Lower leg skin (tissue), 4 donors: ENCODE data around the gene FCRLB. TPM values are rescaled to one million over a fixed set of nuclear protein-coding genes. Genes with fewer than 3 reads are reported as not detected.
"Not testable (repeated sequence)": the region's sequence is repeated elsewhere in the genome, so short reads cannot be mapped to it uniquely, and the experiment has no call there.

Experiments
- DNase-seq, 2 donors: peaks; one replicate each; pipeline ENCODE4 v3.0.0-alpha.2; 2019; ENCODE audit warnings: low spot score in 2 of 2
- H3K4me3 ChIP-seq: fragments of 200-600 bp; sonication (generic); 2 replicates; pipeline ENCODE4 v1.5.1; 2017; ENCODE audit warnings: mild to moderate bottlenecking, low read depth; ENCODE audit not compliant: poor library complexity, severe bottlenecking
- CTCF ChIP-seq, 3 donors: fragments of 450-650 bp; IDR thresholded peaks; one replicate each; pipeline ENCODE4 v1.5.1; 2016; ENCODE audit warnings: antibody characterized with exemption in 3 of 3, mild to moderate bottlenecking in 3 of 3, moderate library complexity in 2 of 3
- POLR2A ChIP-seq, 2 donors: fragments of 450-650 bp; IDR thresholded peaks; one replicate each; pipeline ENCODE4 v1.6.1; 2016 to 2017; ENCODE audit warnings: antibody characterized with exemption in 2 of 2, mild to moderate bottlenecking in 1 of 2, moderate library complexity in 1 of 2
- WGBS, 2 donors: methylation state at CpG; one replicate each; pipeline ENCODE4 v1.1.5; 2018; 5-methylcytosine and 5-hydroxymethylcytosine counted together
- intact Hi-C: fragments of 100-400 bp; cut with DNase I; formaldehyde crosslinking; loops from one replicate; pipeline ENCODE4 v1.15.0; 2023; ENCODE audit warnings: low total_unique reads
- total RNA-seq, 4 donors: library from RNA; depleted of rRNA; stranded (reverse); fragments of >200 nt; gene quantifications; one replicate each; pipeline ENCODE4 v1.1.0, GENCODE V29; 2016

The FCRLB gene
- total RNA-seq, 4 donors from 2014 or later, result 0.38 to 1.6 (median 1.1) TPM

DNA sequence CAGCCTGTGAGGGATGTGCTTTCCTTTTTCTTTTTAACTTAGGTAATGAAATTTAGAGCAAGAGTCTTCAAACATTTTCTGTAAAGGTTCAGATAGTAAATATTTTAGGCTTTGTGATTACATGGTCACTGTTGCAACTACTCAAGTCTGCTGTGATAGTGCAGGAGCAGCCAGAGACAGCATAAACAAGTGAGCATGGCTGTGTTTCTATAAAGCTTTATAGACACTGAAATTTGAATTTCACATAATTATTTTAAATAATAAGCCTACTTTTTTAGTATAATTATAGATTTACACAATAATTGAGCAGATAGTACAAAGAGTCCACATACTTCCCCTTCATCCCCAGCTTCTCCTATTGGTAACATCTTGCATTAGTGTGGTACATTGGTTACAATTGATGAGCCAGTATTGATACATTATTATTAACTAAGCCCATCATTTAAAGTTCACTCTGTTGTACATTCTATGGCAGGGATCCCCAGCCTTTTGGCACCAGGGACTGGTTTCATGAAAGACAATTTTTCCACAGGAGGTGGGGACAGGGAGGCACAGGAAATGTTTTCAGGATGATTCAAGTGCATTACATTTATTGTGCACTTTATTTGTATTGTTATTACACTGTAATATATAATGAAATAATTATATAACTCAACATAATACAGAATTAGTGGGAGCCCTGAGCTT is 47.8 kb downstream of the FCRLB start:
- TF ChIP-seq POLR2A (IDR thresholded peaks at IDR 0.05) (no peak), CTCF (IDR thresholded peaks at IDR 0.05) (no peak)
- intact Hi-C loops, result no loop called here
- DNase-seq, result no peak
- no peak overlapping the region for H3K4me3 ChIP-seq

DNA sequence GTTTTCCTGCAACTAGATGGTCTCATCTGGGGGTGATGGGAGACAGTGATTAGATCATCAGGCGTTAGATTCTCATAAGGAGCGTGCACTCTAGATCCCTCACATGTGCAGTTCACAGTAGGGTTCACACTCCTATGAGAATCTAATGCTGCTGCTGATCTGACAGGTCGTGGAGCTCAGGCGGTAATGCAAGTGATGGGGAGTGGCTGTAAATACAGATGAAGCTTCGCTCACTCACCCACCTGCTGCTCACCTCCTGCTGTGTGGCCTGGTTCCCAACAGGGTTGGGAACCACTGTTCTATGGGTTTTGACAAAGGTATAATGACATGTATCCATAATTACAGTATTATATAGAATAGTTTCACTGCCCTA is 48.3 kb downstream of the FCRLB start:
- intact Hi-C loops, DNase-seq, H3K4me3 ChIP-seq: not testable (repeated sequence)
- WGBS, 2 donors, result 87 to 90% methylated on average over 5 of the region's 5 CpGs

GRCh38 chr1:161770250-161770649 is 48.9 kb downstream of the FCRLB start:
- TF ChIP-seq POLR2A (IDR thresholded peaks at IDR 0.05) (no peak), CTCF (IDR thresholded peaks at IDR 0.05) (no peak)
- 93 to 95% methylated on average over 3 of the region's 3 CpGs for WGBS, 2 donors
- no peak overlapping the region for H3K4me3 ChIP-seq
- intact Hi-C loops, result no loop called here
- DNase-seq, result no peak

GRCh38 chr1:161771161-161771560 is 49.8 kb downstream of the FCRLB start:
- no peak for TF ChIP-seq CTCF (IDR thresholded peaks at IDR 0.05)
- no peak for TF ChIP-seq POLR2A (IDR thresholded peaks at IDR 0.05)
- DNase-seq, result no peak
- intact Hi-C loops, result no loop called here
- no peak overlapping the region for H3K4me3 ChIP-seq
- 72 to 83% methylated on average over 5 of the region's 5 CpGs for WGBS, 2 donors

GRCh38 chr1:161771973-161772372 is 50.6 kb downstream of the FCRLB start:
- TF ChIP-seq CTCF (IDR thresholded peaks at IDR 0.05) (no peak), POLR2A (IDR thresholded peaks at IDR 0.05) (no peak)
- no peak for DNase-seq
- intact Hi-C loops, result no loop called here
- WGBS, 2 donors, result 86 to 88% methylated on average over 2 of the region's 2 CpGs
- no peak overlapping the region for H3K4me3 ChIP-seq

GRCh38 chr1:161772397-161772796 is 51.1 kb downstream of the FCRLB start:
- no peak overlapping the region for H3K4me3 ChIP-seq
- no peak for DNase-seq
- intact Hi-C loops, result no loop called here
- TF ChIP-seq CTCF (IDR thresholded peaks at IDR 0.05) (no peak), POLR2A (IDR thresholded peaks at IDR 0.05) (no peak)
